Hippocampal formation (tissue), 2 donors: ENCODE measurements around the gene MOXD1.

Experiments
- DNase-seq, 2 donors: peaks; one replicate each; lab custom pipeline; 2025; lab: John Stamatoyannopoulos, UW

The MOXD1 gene

GRCh38 chr6:132400883-132401617 is at the start of gene MOXD1:
Gene MOXD1 (minus strand): TSS chr6:132401475. CDS start chr6:132401426, 49 bp downstream.
- peak in 1 of 2 donors; percentile 31 for DNase-seq

GRCh38 chr6:132446855-132447241 is 45.6 kb upstream of the MOXD1 start:
- DNase-seq: no peak

GRCh38 chr6:132446141-132446854 is 45.0 kb upstream of the MOXD1 start:
- peak in 1 of 2 donors; percentile 6 for DNase-seq

- no peak for DNase-seq
These were observed 44.1 kb upstream of the MOXD1 start for GRCh38 chr6:132445201-132445951.

DNA sequence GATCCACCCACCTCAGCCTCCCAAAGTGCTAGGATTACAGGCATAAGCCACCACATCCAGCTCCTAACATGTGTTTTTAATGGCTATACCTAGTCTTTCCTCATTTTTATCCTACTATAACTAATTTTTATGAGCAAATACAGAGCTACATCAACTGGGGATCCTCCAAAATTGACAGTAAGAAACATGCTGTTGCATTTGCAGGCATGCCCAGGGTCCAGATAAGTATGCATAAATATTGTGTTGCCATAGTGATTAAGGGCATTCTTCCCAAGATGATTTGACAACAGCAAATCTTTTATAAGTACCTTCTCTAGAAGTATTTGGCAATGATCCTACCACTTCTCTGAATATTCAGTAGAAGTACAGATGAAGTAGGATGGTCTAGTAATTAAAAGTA is 41.9 kb upstream of the MOXD1 start:
- DNase-seq: no peak

GRCh38 chr6:132430110-132430509 is 28.8 kb upstream of the MOXD1 start:
- no peak for DNase-seq

GRCh38 chr6:132425176-132425575 is 23.9 kb upstream of the MOXD1 start:
- no peak for DNase-seq

DNA sequence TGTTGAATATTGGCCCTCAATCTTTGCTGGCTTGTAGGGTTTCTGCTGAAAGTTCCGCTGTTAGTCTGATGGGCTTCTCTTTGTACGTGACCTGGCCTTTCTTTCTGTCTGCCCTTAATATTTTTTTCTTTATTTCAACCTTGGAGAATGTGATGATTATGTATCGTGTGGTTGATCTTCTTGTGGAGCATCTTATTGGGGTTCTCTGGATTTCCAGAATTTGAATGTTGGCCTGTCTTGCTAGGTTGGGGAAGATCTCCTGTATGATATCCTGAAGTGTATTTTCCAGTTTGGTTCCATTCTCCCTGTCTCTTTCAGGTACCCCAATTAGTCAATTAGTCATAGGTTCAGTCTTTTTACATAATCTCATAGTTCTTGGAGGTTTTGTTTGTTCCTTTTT is 22.6 kb upstream of the MOXD1 start:
- no peak for DNase-seq

GRCh38 chr6:132418235-132418965 is 17.1 kb upstream of the MOXD1 start:
- DNase-seq: no peak

DNA sequence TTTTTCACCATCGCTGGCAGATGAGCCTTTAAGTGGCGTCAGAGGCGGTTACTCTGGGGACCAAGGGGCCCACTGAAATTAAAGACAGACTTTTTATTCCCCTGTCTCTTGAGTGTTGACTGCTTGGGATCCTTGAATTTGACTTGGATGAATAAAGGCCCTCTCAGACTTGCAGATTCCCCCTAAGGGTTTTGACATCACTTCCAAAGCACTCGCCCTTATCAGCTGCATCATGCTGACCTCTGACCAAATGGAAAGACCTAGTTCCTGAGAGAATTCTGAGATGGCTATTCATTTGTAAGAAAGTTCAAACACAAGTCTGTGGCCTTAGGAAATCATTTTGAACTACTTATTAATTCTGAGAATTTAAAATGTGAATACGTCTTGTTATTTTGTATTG is 13.5 kb upstream of the MOXD1 start:
- DNase-seq: no peak

DNA sequence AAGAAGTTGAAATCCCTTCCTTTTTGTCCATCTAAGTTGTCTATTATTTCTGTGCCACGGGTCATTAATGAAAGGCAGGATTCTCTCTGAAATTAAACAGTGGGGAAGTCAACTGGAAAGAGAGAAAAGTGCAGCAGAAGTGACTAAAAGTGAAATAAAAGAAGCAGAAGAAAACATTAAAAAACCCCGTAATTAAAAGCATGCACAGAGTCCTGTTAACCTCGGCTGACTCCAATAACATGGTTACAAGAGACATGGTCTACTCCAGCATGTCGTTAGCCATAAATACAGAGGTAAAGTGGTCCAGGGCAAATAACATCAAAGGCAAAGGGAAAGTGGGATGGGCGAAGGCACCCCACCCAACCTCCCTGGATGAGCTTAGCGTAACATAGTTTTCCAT is 13.0 kb upstream of the MOXD1 start:
- DNase-seq: no peak

DNA sequence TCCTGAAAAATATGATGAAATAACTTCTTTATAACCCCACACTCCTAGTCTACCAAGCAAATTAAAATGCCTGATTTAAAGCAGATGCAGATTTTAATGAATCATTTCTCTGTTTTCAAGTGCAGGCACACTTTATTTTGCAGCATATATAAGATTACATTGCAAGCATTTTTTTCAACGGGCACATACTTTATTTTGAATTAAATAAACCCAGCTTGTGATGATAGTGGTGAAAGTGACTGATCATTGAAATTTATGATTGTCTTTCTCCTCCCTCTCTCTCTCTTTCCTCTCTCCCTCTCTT is 12.2 kb upstream of the MOXD1 start:
- DNase-seq: no peak

GRCh38 chr6:132412656-132413498 is 11.6 kb upstream of the MOXD1 start:
- DNase-seq: no peak

- no peak for DNase-seq
These were observed 10.0 kb upstream of the MOXD1 start for GRCh38 chr6:132411296-132411695.

- no peak for DNase-seq
These were observed 9.6 kb upstream of the MOXD1 start for GRCh38 chr6:132410830-132411229.

GRCh38 chr6:132405143-132405915 is 4.1 kb upstream of the MOXD1 start:
- DNase-seq: no peak

DNA sequence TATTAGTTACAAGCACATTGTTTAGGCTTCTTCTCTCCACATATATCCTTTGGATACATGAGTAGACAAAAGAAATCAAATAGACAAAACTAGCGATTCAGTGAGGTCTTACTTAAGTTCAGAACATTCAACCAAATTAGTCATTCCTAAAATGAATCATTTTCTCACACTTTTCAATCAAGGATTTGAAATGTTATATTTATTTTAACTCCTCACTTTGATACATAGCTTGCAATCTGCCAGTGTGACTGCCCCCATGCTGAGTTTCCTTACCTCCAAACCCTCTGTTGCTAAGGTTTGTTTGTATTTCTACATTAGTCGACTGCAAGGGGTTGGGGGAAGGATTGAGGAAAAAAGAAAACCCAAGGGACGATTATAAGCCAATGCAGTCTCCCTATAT is 3.5 kb upstream of the MOXD1 start:
- DNase-seq: no peak

GRCh38 chr6:132404330-132404729 is 3.1 kb upstream of the MOXD1 start:
- no peak for DNase-seq

- DNase-seq: no peak
These were observed 477 bp upstream of the MOXD1 start for GRCh38 chr6:132401618-132402285.

GRCh38 chr6:132400555-132400882 is 756 bp downstream of the MOXD1 start:
- no peak for DNase-seq
